ENCODE results near the gene ATP6V0E1.

The ATP6V0E1 gene

DNA sequence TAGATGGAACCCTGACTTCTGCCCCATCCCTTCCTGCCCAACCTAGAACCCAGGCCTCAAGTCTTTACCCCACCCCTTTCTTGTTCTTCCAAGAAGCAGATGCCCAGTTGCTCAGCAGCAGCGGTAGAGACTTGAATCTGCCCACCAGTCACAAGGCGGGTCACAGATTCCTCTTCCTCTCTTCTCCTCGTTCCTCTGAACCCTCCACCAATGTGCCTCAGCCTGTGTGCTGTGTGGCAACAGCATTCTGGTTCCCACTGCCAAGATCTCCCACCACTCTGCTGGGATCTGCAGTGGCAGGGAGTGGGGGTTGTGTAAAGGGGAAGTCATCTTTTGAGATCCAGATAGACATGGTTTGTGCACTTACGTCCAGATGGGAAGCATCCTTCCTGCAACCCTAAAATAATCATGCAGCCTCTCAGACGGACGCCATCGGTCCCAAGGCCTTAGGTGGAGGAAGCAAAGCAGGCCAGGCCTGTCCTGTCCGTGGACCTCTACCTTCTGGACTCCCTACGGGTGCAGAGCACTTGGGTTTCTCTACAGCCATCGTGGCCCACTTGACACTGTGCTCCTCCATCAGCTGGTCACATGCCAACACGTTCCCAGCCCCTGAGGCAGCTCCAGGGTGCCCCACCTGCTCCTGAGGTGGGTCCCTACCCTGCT, 32.1 kb upstream of the ATP6V0E1 start:
- Histone ChIP-seq H3K27ac (no peak overlapping the region), H3K4me3 (ENCODE audit: low read depth, low read length) (no peak overlapping the region), H3K36me3 (no peaks in the 10 kb centered on the region), H3K27me3 (ENCODE audit: insufficient read depth, low read depth, severe bottlenecking) (no peaks in the 10 kb centered on the region), H3K9me3 (ENCODE audit: severe bottlenecking) (no peaks in the 10 kb centered on the region)
- DNase-seq, result no peak
- TF ChIP-seq, protein P1, sequence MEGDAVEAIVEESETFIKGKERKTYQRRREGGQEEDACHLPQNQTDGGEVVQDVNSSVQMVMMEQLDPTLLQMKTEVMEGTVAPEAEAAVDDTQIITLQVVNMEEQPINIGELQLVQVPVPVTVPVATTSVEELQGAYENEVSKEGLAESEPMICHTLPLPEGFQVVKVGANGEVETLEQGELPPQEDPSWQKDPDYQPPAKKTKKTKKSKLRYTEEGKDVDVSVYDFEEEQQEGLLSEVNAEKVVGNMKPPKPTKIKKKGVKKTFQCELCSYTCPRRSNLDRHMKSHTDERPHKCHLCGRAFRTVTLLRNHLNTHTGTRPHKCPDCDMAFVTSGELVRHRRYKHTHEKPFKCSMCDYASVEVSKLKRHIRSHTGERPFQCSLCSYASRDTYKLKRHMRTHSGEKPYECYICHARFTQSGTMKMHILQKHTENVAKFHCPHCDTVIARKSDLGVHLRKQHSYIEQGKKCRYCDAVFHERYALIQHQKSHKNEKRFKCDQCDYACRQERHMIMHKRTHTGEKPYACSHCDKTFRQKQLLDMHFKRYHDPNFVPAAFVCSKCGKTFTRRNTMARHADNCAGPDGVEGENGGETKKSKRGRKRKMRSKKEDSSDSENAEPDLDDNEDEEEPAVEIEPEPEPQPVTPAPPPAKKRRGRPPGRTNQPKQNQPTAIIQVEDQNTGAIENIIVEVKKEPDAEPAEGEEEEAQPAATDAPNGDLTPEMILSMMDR (IDR thresholded peaks at IDR 0.05; ENCODE audit: low read depth, low read length), result no peak

DNA sequence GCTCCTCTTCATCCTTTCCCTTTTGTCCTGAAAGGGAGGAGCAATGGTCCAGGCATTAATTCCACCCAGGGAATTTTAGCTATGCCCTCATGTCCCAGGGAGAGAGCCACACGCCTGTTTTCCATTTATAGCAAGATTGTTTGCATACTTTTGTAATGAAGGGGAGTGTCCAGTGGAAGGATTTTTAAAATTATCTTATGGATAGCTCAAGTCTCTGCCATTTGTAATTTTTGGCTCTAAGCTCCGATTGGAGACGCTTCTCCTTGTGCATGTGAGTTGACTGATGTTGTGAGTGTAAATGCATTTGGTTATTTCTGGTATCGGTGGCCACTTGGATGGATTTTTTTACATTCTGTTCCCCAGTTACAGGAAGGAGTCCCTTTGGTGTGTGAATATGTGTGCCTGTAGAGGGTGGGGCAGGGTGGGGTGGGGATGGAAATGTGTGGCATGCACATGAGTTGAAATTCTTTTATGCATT, 31.5 kb upstream of the ATP6V0E1 start:
- Histone ChIP-seq H3K27ac (no peak overlapping the region), H3K4me3 (ENCODE audit: low read depth, low read length) (no peak overlapping the region), H3K27me3 (ENCODE audit: insufficient read depth, low read depth, severe bottlenecking) (no peaks in the 10 kb centered on the region), H3K36me3 (no peaks in the 10 kb centered on the region), H3K9me3 (ENCODE audit: severe bottlenecking) (no peaks in the 10 kb centered on the region)
- TF ChIP-seq, protein P1 (IDR thresholded peaks at IDR 0.05; ENCODE audit: low read depth, low read length), result no peak
- DNase-seq, result no peak

DNA sequence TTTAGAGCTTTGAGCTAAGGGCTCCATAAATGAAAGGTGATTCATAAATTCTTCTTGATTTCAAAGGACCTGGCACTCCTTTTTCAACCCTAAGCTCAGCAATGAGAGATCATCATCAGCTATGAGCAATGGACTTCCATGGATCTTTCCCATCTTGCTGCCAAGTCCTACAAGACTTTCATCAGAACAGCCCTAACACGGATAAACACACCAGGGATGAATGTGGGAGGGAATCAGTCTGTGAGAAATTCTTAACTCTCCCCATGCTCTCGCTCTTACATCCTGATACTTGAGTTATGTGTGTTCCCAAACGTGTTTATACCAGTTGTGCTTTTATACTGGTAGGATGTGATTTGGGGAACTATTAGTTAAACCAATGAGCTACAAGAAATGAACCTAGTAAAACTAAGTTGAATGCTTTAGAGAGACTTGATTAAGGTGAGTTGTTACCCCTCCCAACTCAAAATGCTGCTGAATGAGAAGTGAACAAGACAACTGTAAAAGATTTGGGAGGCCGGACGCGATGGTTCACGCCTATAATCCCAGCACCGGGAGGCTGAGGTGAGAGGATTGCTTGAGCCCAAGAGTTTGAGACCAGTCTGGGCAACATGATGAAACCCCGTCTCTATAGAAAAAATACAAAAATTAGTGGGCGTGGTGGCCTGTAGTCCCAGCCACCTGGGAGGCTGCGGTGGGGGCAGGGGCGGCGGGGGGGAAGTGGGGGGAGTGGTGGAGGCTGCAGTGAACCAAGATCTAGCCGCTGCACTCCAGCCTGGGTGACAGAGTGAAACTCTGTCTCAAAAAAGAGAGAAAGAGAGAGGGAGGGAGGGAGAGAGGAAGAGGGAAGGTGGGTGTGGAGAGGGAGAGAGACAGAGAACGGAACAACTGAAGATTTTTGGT, 29.5 kb upstream of the ATP6V0E1 start:
- no peaks in the 10 kb centered on the region for H3K27me3 ChIP-seq (ENCODE audit: insufficient read depth, low read depth, severe bottlenecking)
- no peak overlapping the region for H3K4me3 ChIP-seq (ENCODE audit: low read depth, low read length)
- DNase-seq, result no peak
- no peaks in the 10 kb centered on the region for H3K36me3 ChIP-seq
- TF ChIP-seq, protein P1 (IDR thresholded peaks at IDR 0.05; ENCODE audit: low read depth, low read length), result no peak
- no peak overlapping the region for H3K27ac ChIP-seq
- H3K9me3 ChIP-seq (ENCODE audit: severe bottlenecking), result no peaks in the 10 kb centered on the region

DNA sequence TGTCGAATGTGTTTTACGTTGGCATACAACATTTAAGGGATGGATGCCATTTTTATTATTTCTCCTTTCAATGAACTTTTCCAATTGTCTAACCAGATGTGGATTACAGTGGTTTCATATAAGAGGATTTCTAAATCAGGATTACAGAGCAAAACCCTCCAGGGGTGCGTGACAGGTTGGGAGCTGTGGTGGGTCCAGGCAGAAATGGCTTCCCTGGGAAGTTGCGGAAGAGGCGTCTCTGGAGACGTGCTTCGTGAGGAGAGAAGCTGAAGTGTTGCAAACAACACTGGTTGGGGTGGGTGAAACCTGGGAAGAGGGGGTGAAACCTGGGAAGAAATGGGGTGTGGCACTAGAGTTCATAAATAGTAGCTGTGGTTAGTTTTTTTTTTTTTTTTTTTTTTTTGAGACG, 28.8 kb upstream of the ATP6V0E1 start:
- DNase-seq, result no peak
- H3K27me3 ChIP-seq (ENCODE audit: insufficient read depth, low read depth, severe bottlenecking), result no peaks in the 10 kb centered on the region
- no peak overlapping the region for H3K27ac ChIP-seq
- no peak overlapping the region for H3K4me3 ChIP-seq (ENCODE audit: low read depth, low read length)
- no peaks in the 10 kb centered on the region for H3K36me3 ChIP-seq
- TF ChIP-seq, protein P1 (IDR thresholded peaks at IDR 0.05; ENCODE audit: low read depth, low read length), result no peak
- no peaks in the 10 kb centered on the region for H3K9me3 ChIP-seq (ENCODE audit: severe bottlenecking)

DNA sequence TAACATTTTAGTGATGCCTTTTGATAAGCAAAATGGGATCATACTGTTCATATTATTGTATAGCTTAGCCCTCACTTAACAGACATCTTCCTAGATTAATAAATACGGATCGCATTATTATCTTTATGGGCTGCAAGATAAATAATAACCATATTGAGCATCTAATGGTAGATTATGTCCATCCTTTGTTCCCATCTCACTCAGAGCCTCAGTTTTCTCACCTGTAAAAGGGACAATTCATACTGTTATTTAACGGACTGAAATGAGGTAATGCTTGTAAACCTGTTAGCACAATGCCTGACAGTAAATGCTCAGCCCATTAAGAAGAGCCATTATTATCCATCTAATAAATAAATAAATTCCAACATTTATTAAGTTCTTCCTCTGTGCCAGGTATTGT, 27.3 kb upstream of the ATP6V0E1 start:
- no peak for DNase-seq
- Histone ChIP-seq H3K4me3 (ENCODE audit: low read depth, low read length) (no peak overlapping the region), H3K36me3 (peaks cover 1% of the 10 kb centered on the region), H3K27ac (no peak overlapping the region), H3K9me3 (ENCODE audit: severe bottlenecking) (no peaks in the 10 kb centered on the region), H3K27me3 (ENCODE audit: insufficient read depth, low read depth, severe bottlenecking) (no peaks in the 10 kb centered on the region)
- TF ChIP-seq, protein P1 (IDR thresholded peaks at IDR 0.05; ENCODE audit: low read depth, low read length), result no peak
